Daoy (cell line): ENCODE data around the gene BFSP1. TPM values are rescaled to one million over a fixed set of nuclear protein-coding genes. Genes with fewer than 3 reads are reported as not detected.
A peak's percentile ranks its signal among the peaks of the same experiment; 100 is the strongest.

ENCODE experiments used
- DNase-seq: peaks from one replicate; pipeline ENCODE4 v3.0.0-alpha.2; 2015; ENCODE audit warnings: low read depth
- total RNA-seq: library from RNA; depleted of rRNA; stranded (reverse); fragments of >200 nt; shearing (Covaris generic); gene quantifications from 2 replicates; pipeline ENCODE4 v1.2.3, GENCODE V29; 2014; rRNA removed

BFSP1 gene
- total RNA-seq, 1 experiment from 2014 or later = 4.2 TPM

DNA sequence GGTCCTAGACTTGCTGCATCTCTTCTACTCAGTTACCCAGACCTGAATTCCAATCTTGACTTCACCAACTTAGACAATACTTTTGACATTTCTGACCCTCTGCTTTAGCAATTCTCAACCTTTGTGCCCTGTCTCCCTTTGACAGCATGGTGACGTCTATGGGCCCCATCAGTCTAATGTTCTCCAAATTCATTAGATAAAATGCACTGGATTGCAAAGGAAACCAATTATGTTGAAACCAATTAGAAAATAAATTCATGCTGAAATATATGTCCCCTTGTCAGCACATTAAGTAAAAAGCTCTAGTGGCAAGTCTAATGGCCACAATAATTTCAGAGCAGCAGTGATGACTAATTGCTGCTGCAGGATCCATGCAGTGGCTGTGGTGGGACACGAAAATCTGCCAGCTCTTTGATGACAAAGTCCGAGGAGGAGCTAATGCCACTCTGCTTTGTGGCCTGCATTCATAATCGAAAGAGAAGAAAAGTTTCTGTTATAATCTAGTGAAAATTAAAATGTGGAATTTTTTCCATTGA, 64.0 kb downstream of the BFSP1 start:
- no peak for DNase-seq

DNA sequence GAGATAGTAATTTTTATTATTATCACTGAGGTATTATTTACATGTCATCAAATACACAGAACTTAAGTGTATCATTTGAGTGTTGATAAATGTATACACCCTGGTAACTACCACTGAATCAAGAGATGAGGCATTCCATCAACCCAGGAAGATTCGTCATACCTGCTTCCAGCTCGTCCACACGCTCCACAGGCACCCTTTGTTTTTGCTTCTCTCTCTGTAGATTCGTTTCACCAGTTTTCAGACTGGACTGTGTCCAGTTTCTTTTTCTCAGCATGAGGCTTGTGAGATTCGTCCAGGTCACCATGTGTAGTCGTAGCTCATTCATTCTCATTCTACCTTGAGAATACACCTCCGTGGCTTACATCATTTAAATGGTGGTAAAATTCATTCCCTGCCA, 64.5 kb downstream of the BFSP1 start:
- no peak for DNase-seq

DNA sequence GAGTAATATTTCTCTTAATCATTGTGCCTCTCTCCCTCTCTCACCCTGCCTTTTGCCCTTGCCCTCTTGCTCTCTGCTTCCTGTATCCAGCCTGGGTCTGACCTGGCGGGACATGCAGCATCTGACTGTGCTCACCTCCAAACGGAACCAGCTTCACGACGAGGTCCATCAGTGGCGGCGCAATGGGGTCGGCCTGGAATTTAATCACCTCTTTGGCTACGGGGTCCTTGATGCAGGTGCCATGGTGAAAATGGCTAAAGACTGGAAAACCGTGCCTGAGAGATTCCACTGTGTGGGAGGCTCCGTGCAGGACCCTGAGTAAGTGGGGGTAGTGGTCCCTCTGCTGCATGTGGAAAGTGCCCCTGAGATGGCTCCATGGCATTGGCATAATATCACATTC, 65.9 kb downstream of the BFSP1 start:
- no peak for DNase-seq

DNA sequence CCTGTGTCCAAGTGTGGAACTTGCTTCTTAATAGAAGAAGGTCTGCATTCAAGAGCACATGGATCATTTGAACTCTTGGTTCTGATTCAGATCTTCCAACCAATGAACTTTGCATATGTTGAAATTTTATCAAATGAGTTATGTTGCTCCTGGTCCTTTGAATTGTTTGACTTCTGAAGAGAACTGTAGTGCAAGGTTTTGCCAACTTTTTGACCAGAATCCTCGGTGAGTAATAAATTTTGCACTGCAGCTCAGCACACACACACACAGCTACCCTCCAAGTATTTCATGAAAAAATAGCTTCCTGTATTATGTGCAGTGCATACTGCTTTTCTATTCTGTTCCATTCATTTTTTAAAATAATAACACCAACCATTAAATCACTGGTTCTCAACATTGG, 67.5 kb downstream of the BFSP1 start:
- DNase-seq = no peak

DNA sequence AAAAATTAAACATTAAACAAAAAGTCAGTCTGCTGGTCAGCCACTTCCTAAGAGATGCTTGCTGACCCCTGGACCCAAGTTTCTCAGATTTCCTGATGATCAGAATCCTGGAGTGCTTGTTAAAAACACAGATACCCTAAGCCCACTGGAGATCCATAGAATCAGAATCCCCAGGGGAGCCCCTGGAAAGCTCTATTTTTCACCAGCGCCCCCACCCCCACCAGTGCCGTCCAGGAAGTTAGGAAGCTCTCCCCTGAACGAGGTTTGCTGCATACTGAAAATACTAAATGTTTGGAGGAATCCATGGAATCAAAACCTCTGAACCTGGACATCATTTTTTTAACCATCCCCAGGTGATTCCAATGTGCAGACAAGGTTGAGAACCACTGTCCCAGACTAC, 69.2 kb downstream of the BFSP1 start:
- DNase-seq = no peak

DNA sequence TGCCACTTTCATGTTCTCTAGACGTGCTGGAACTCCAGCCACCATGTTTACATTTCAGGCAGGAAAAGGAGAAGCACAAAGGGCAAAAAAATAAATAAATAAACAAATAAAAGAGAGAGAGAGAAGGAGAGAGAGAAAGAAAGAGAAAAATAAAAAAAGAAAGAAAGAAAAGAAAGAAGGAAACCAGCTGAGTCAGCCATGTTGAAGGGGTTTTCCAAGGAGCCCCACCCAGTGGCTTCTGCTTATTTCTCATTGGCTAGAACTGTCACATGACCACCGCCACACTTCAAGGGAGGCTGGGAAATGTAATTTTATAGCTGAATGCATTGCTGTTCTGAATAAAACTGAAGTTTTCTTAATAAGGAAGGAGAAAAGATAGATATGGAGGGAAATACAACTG, 71.1 kb downstream of the BFSP1 start:
- no peak for DNase-seq

DNA sequence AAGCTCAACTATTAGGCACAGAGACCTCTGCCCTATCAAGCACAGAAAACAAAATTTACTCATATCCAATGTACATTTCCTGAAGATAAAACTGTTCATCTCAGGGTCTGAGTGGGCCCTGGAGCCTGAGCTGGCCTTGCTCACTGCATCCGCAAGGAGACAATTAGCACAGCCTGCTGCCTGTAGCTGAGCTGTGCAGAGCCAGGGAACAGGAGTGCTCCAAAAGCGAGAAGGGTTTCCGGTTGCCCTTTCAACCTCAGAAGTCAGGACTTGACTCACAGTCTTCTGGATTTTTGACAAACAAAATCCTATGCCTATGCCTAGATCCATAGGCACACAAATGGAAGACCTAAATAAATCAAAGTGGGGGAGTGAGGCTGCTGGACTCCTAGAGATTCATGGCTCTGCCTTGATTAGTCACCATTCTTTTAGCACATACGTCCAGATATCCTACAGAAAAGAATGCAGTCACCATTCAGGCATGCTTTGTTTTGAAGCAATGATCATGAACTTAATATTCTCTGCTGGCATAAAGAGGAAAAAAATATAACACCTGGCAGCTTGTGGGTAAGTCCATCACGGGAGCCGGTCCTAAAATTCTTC, 73.5 kb downstream of the BFSP1 start:
- no peak for DNase-seq

DNA sequence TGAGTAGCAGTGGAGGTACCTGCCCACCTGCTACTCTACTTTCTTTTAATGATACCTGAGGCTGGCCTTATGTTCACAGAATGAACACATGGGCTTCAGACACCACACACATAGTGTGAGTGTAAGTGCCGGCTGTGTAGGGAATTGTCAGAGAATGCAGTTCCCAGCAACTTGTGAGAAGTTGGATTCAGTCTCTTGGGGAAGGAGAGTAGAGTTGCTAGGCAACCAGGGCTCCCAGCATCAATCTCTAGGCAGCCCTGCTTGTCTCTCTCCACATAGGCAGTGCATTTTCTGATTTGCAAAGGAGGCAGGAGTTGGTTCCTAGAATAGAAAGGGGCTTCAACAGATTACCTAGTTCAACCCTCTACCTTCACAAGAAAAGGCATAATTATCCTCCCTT, 74.1 kb downstream of the BFSP1 start:
- DNase-seq = no peak

DNA sequence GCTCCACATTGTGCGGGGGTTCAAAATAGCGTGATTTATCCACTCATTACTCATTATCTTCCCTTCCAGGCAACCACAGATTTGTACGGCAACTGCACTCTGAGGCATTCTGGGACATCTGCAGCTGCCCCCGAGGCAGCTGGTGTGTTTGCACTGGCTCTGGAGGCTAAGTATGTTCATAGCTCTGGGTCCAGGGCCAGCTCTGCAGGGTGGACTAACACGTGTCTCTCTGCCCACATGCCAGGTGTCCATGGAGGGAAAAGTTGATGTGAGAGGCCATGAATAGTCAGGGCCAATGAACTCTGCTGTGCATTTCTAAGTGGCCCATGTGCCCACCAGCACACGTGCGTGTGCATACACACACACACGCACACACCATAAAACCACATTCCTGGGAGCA, 74.9 kb downstream of the BFSP1 start:
- DNase-seq = no peak

DNA sequence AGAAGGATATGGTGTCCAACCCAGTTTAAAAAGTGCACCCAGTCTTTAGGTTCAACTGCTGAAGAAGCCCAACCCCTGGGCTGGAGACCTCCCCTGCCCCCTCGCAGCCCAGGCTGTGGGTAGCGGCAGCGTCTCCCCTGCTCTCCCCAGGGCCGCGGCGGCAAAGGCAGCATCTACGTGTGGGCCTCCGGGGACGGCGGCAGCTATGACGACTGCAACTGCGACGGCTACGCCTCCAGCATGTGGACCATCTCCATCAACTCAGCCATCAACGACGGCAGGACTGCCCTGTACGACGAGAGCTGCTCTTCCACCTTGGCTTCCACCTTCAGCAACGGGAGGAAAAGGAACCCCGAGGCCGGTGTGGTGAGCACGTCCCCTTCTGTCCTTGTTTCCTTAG, 77.6 kb downstream of the BFSP1 start:
- peak; percentile 11 for DNase-seq

DNA sequence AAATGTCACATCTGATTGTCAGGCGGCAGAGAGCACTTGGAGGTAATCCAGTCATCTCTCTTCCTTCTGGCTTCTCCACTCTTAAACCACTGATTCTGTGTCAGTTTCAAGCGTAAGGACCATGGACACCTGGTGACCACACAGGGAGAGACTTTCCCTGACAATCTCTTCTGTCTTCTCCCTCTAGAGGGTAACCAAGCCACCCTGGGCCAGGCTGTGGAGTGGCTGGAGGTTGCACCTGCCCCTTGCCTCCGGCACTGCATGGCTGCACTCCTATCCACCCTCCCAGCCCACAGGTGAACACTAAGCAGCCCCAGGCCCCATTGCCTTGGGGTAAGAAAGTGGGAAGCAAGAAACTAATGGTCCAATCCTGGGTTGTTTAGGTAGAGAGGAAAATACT, 78.7 kb downstream of the BFSP1 start:
- no peak for DNase-seq

DNA sequence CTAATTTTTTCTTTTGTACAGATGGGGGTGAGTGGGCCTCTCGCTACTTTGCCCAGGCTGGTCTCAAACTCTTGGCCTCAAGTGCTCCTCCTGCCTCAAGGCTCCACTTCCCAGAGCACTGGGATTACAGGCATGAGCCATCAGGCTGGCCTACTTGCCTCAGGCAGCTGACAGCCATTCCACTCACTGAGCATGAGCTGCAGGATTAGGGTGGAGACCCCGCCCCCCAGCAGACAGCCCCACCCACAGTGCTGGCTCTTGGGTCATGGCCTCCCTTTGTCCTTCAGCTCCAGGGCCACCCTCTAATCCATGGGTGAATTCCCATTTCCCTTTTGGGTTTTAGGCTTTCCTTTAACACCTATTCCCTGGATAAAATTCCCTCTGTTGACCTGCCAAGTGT, 82.1 kb downstream of the BFSP1 start:
- no peak for DNase-seq

DNA sequence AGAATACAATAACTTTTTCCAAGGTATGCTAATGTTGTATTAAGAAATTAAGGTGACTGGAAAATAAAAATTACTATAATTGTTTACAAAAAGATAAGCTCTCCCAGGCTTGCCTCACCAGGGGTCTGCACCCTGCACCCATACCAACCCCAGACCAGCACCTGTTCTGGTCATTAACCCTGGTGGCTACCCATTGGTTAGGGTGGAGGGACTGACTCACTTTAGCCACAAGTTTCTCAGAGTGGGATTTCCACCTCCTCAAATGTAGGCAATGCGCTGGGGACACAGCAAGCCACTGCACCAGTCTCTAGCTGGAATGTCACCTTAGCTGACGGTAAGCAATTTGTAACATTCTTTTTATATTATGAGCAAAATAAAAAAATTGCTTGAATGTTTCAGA, 83.1 kb downstream of the BFSP1 start:
- no peak for DNase-seq

DNA sequence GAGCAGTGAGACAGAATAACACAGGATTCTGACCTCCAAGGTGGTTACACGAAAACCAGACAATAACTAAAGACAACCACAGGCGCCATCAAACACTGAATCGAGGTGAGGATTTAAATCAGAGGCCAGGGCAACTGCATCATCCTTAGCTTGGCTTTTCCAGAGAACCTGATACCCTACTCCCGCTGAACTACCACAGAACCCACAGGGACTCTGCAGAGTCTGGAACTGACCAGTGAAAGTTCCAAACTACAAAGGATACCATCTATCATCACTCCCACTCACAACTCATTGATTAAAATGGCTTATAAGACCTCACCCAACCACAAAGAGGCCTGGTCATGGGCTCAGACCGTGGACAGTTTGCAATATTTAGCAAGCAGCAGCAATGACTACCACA, 85.0 kb downstream of the BFSP1 start:
- no peak for DNase-seq

DNA sequence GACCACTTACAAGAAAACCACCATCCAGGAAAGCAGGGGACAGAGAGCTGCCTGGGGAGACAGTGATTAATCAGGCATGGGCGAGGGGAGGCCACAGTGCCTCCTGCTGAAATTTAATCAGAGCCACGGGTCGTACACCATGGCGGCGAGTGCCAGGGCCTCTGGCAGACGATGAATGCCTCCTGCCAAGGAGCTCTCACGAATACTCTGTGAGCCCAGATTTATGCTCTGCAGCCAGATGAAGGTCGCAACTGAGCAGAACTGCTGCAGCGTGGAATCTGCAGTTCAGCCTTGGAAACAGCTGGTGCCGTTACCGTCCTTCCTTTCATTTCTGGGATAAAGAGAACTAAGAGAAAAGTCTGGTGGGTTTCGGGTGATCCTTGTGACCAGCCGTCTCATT, 85.6 kb downstream of the BFSP1 start:
- no peak for DNase-seq

DNA sequence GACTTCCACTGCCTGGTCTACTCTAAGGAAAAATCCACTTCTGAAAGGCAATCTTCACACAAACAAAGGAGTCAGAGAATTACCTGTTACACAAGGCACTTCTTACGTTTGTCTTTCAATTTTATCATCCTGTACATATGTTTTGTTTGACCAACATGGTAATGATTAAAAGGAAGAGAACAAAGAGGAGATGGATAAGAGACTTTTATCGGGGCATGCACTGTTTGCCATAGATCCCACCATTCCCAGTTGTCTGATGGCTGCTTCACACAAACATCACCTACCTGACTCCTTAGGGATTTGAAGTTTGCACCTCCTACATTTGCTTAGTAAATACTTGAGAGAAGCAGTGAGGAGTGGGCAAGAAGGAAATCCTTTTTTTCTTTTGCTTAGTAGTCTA, 87.1 kb downstream of the BFSP1 start:
- DNase-seq = no peak

Other genes starting within 250 kb of the BFSP1 start
- gene DSTN, start 38.7 kb upstream of the BFSP1 start, total RNA-seq = 222 and 242 TPM in 2 replicates
- gene RRBP1, start 150.9 kb upstream of the BFSP1 start, total RNA-seq = 93.3 and 116 TPM in 2 replicates
- not detected in 2 replicates for gene BANF2, start 168.6 kb upstream of the BFSP1 start, total RNA-seq